ACC112 (cell line): ENCODE measurements around the gene BTRC.

Source experiments
- H2AFZ ChIP-seq: fragments of 200-600 bp; sonication (generic); one replicate; pipeline ENCODE4 v1.6.0; 2017; ENCODE audit warnings: antibody characterized with exemption, low read length; ENCODE audit not compliant: unreplicated experiment
- H3K27ac ChIP-seq: fragments of 200-600 bp; sonication (generic); 2 replicates; pipeline ENCODE4 v1.5.1; 2014; ENCODE audit warnings: low read depth, mild to moderate bottlenecking, antibody characterized with exemption, low read length, moderate library complexity
- H3K27me3 ChIP-seq: fragments of 200-600 bp; sonication (generic); 2 replicates; pipeline ENCODE4 v1.6.1; 2014; ENCODE audit warnings: mild to moderate bottlenecking, antibody characterized with exemption, low read length, moderate library complexity, mixed read lengths; ENCODE audit not compliant: insufficient read depth
- H3K36me3 ChIP-seq: fragments of 200-600 bp; sonication (generic); 2 replicates; pipeline ENCODE4 v1.6.1; 2016; ENCODE audit warnings: mild to moderate bottlenecking, antibody characterized with exemption, low read length, moderate library complexity, mixed read lengths; ENCODE audit not compliant: insufficient read depth
- H3K4me1 ChIP-seq: fragments of 200-600 bp; sonication (generic); one replicate; pipeline ENCODE4 v1.6.1; 2016; ENCODE audit warnings: low read length, mixed read lengths; ENCODE audit not compliant: insufficient read depth, unreplicated experiment, control insufficient read depth
- H3K4me3 ChIP-seq: fragments of 200-600 bp; sonication (generic); 2 replicates; pipeline ENCODE4 v1.5.1; 2014; ENCODE audit warnings: mild to moderate bottlenecking, low read depth, low read length
- H3K79me2 ChIP-seq: fragments of 200-600 bp; sonication (generic); one replicate; pipeline ENCODE4 v1.6.0; 2016; ENCODE audit warnings: low read length; ENCODE audit not compliant: control insufficient read depth, unreplicated experiment, insufficient read depth

Gene BTRC

DNA sequence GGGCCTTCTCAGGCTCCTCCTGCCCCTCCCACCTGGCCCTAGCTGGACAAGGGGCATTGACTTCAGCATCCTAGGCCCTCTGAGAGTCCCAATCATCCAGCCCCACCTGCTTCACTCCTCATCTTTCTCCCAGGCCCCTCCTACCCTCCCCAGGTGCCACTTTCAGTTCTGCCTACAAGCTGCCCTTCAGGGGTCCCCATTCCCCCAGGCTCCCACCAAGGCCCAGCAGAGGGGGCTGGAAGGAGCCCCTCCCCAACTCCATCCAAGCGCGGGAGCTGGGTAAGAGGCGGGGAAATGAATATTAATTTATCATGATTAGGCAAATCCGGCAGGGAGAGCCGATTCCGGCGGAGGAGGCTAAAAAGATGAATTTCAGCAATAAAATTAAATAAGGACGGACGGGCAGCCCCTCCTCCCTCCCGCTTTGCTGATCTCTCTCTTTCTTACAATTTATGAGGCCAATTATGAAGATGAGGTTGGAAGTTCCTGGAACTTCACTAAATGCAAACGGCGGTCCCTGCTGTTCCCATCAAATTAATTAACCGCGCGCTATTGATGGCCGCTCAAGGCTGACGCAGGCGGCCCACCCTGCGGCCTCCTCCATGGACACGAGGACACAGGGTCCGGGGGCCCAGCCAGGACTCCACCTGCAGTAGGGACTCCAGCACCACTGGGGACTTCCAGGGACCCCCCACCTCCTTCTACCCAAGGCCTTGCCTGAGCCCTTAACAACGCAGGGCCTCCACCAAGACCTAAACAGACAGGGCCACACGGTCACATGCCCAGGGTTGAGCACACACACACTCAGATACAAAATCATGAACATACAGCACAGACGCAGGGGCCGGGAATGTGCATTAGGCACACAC is 220.2 kb downstream of the BTRC start:
- Histone ChIP-seq H2AFZ (no peak overlapping the region), H3K79me2 (no peaks in the 10 kb centered on the region), H3K27ac (no peak overlapping the region), H3K27me3 (peaks cover 9% of the 10 kb centered on the region; the same call in 1 of the 2 replicates), H3K4me1 (peaks cover 3% of the 10 kb centered on the region), H3K4me3 (no peak overlapping the region), H3K36me3 (no peaks in the 10 kb centered on the region)

DNA sequence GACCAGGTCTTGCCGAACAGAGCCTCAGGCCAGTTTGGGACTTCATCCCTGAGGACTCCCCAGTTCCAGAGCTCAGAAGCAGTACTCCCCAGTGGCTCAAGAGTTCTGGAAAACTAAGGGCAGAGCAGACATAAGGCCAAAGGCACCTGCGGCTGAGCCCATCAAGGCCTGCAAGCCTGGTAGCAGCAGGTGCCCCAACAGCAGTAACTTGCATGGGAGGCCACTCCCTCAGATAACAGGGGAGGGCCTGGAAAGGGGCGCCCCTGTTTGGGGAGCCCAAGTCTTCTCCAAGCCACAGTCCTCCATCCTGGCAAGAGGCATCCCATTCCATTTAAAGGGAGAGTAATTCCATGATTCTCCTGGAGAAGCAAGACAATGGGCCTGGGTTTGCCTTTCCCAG is 221.1 kb downstream of the BTRC start:
- Histone ChIP-seq H3K4me1 (peaks cover 3% of the 10 kb centered on the region), H3K27ac (no peak overlapping the region), H3K4me3 (no peak overlapping the region), H3K36me3 (no peaks in the 10 kb centered on the region), H2AFZ (no peak overlapping the region), H3K27me3 (no peaks in the 10 kb centered on the region), H3K79me2 (no peaks in the 10 kb centered on the region)

DNA sequence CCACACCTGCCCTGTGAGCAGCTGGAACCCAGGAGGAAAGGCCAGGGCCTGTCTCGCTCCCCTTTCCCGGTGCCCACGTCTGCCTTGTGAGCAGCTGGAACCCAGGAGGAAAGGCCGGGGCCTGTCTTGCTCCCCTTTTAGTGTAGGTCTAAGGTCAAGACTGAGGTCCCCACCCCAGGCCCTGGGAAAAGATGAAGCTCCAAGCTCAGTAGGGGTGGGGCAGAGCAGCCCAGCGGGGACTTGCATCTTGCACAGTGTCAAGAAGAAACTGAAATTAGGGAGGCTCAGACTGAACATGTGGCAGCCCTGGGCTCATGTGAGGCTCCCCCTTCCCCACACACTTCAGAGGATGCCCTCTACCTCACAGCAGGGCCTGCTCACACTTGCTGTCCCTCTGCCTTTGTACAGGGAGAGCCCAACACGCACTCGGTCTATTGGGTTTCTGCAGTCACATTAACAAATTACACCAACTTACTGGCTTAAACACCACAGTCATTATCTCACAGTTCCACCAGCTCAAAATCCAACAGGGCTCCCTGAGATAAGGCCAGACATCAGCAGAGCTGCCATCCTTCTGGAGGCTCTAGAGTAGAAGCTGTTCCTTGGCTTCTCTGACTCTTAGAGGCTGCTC is 221.7 kb downstream of the BTRC start:
- Histone ChIP-seq H3K27ac (no peak overlapping the region), H3K4me1 (peaks cover 3% of the 10 kb centered on the region), H3K4me3 (no peak overlapping the region), H3K79me2 (no peaks in the 10 kb centered on the region), H2AFZ (no peak overlapping the region), H3K27me3 (no peaks in the 10 kb centered on the region), H3K36me3 (no peaks in the 10 kb centered on the region)

DNA sequence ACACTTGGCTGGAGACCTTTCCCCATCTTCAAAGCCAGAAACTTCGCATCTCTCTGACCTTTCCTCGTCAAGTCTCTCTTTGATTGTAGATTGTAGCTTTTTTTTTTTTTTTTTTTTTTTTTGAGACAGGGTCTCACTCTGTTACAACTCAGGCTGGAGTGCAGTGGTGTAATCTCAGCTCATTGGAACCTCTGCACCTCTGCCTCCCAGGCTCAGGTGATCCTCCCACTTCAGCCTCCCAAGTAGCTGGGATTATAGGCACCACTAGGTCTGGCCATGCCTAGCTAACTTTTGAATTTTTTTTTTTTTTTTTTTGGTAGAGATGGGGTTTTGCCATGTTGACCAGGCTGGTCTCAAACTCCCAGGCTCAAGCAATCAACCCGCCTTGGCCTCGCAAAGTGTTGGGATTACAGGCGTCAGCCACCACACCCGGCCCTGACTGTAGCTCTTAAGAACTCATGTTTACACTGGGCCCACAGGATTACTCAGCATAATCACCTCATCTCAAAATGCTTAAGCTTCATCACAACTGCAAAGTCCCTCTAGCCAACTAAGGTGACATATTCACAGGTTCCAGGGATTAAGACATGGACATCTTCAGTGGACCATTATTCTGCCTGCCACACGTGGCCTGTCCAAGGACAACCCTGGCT is 222.4 kb downstream of the BTRC start:
- H2AFZ ChIP-seq = no peak overlapping the region
- no peaks in the 10 kb centered on the region for H3K79me2 ChIP-seq
- no peaks in the 10 kb centered on the region; the same call in 1 of the 2 replicates for H3K36me3 ChIP-seq
- H3K27me3 ChIP-seq = no peaks in the 10 kb centered on the region
- no peak overlapping the region for H3K27ac ChIP-seq
- H3K4me1 ChIP-seq = no peaks in the 10 kb centered on the region
- no peak overlapping the region for H3K4me3 ChIP-seq

DNA sequence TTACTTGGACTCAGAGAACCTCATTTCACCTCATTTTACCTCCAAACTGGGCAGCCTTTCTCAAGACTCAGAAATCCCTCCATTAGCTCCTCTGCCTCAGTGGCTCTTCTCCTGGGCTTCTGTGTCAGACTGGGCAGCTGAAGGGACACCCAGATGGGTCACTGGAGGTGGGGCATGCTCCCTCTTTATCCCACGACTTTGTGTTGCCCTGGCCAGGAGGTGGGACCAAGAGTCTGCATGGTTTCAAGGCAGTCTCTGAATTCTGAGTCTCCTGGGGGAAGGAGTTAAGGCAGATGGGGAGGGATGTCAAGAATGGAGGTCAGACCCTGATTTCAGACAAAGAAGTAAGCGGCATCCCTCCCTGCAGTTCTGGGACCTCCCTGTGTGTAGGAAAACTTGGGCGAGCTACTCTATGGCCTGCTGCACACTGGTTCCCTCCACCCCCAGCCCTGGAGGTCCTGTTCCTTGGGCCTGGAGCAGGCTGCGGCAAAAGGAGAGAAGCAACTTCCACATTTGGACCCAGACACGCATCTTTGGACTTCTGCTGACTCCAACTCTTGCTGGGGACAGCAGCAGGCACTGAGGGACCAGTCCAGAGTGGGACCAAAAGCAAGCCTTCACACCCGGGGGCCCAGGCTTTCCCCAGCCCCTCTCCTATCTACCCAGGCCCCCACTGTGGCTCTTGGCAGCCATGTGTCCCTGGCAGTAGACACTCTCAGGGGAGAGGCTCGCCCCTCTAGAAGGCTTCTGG is 223.3 kb downstream of the BTRC start:
- no peaks in the 10 kb centered on the region for H3K4me1 ChIP-seq
- no peaks in the 10 kb centered on the region for H3K27me3 ChIP-seq
- no peak overlapping the region for H3K4me3 ChIP-seq
- H2AFZ ChIP-seq = no peak overlapping the region
- no peak overlapping the region for H3K27ac ChIP-seq
- H3K79me2 ChIP-seq = no peaks in the 10 kb centered on the region
- no peaks in the 10 kb centered on the region; the same call in 1 of the 2 replicates for H3K36me3 ChIP-seq

DNA sequence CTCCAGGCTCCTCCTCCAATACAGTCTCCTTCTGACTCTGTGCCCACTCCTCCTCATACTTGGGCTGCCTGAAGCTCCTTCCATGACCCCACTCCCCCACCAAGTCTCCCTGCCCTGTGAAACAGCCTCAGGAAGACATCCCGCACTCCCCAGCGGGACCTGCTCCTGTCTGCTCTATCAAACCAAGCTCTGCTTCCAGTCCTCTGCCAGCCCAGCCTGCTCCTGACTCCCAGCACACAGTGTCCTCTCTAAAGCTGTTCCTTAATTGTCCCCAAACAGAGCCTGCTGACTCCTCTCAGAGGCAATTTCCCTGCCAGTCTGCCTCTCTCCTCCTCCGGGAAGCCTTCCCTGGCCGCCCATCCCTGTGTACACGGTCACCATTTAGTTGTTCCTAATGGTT is 224.2 kb downstream of the BTRC start:
- no peaks in the 10 kb centered on the region for H3K79me2 ChIP-seq
- no peaks in the 10 kb centered on the region for H3K4me1 ChIP-seq
- H2AFZ ChIP-seq = no peak overlapping the region
- H3K36me3 ChIP-seq = no peaks in the 10 kb centered on the region; the same call in 1 of the 2 replicates
- no peak overlapping the region for H3K4me3 ChIP-seq
- H3K27ac ChIP-seq = no peak overlapping the region
- no peaks in the 10 kb centered on the region for H3K27me3 ChIP-seq

DNA sequence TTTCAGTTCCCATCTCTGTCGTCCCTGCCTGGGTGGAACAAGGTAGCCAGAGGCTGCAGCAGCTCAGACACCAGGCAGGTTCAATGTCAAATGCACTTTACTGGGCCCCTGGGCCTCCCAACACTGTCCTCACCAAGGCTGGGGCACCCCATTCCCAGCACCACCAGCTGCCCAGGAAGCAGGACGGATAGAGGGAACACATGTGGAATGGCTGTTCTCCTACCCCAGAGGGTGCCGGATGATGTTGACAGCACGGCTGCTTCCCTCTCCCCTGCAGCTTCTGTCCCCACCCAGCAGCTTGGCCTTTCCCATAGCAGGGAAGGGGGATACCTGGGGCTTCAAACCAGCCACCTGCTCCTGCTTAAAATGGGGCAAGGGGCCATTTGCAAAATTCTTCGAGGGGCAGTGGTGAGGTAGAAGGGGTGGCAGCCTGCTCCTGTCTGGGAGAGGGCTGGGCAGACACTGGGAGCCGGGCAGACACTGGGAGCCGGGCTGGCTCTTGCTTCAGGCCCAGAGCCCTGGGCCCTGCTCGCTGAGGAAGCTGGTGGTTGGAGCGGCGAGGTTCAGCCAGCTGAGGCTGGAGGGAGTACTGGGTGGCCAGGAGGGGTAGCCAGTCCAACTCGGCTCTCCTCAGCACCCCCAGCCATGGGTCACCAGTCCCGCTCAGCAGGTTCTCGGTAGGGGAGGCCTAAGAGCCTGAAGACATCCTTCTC is 225.0 kb downstream of the BTRC start:
- H3K4me3 ChIP-seq = no peak overlapping the region
- no peaks in the 10 kb centered on the region for H3K79me2 ChIP-seq

DNA sequence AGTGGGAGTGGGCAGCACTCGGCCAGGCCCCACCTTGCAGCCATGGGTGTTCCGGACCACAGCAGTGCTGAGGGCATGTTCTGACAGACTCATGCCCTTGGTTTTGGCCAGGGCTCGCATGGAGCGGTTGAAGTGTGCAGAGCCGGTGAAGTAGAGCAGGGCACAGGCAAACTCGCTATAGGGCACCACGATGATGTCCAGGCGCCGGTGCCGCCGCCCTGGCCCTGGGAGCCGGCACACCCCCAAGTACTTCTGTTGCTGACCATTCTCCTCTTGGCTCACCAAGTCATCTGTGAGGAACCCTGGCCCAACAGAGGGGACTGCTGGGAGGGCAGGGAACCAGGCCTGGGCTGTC is 225.5 kb downstream of the BTRC start:
- Histone ChIP-seq H2AFZ (no peak overlapping the region), H3K4me1 (no peaks in the 10 kb centered on the region), H3K79me2 (no peaks in the 10 kb centered on the region), H3K27ac (no peak overlapping the region), H3K36me3 (peaks cover 3% of the 10 kb centered on the region; the same call in 1 of the 2 replicates), H3K27me3 (no peaks in the 10 kb centered on the region), H3K4me3 (no peak overlapping the region)

More for the DNA sequence above, 225.0 kb downstream of the BTRC start:
- Histone ChIP-seq H2AFZ (no peak overlapping the region), H3K27ac (no peak overlapping the region), H3K36me3 (peaks cover 2% of the 10 kb centered on the region; the same call in 1 of the 2 replicates), H3K27me3 (no peaks in the 10 kb centered on the region), H3K4me1 (no peaks in the 10 kb centered on the region)

DNA sequence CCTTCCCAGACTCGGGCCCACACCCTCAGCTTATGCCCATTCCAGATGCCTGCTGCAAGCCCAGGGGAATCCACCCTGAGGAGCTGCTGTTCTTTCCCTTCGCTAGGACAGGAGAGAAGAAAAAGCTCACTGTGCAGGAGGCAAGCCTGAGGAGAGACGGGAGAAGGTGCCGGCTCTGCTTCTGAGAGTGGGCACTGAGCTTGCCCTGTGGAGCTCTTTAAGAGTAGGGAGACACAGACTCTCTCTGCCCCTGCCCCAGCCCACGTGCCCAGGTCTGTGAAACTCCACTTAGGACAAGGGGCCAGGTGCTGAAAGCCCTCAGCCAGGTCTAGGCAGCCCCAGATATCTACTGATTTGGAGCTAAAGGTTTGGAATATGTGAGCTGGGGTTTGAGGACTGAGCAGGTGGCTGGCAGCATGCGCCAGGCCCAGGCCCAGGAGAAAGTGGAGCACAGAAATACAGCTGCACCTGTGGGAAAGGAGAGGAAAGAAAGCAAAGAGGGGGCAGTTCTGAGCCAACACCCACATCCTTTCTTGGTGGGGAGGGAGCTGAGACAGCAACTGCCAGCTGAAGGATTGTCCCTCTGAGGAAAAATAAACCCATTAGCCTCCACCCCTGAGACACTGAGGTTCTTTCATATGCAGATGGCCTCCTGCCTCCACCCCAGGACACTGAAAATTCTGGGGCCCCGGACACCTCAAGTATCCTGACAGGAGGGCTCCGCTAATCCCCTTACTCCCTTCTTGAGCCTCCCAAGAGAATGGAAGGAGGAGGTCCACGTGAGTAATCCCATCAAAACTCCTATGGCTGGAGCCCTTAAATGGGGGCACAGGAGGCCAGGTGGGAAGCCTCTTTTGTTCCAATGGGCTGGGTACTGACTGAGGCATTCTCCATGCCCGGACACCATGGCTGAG is 226.8 kb downstream of the BTRC start:
- no peaks in the 10 kb centered on the region for H3K4me1 ChIP-seq
- H2AFZ ChIP-seq = no peak overlapping the region
- H3K36me3 ChIP-seq = peaks cover 3% of the 10 kb centered on the region; the same call in 1 of the 2 replicates
- no peaks in the 10 kb centered on the region for H3K79me2 ChIP-seq
- H3K27me3 ChIP-seq = no peaks in the 10 kb centered on the region
- H3K27ac ChIP-seq = no peak overlapping the region
- H3K4me3 ChIP-seq = no peak overlapping the region
